GM23338 (cell line): ENCODE data around the gene RIPPLY1. TPM values are rescaled to one million over a fixed set of nuclear protein-coding genes. Genes with fewer than 3 reads are reported as not detected.

Experiments
- ATAC-seq: fragments of 200-7000 bp; cut with Tn5 transposase; 3 replicates; pipeline ENCODE4 v1.9.1; 2020
- DNase-seq: peaks from one replicate; pipeline ENCODE4 v3.0.0-alpha.2; 2015; ENCODE audit warnings: low spot score
- H2AFZ ChIP-seq: fragments of 200-600 bp; sonication (generic); 2 replicates; pipeline ENCODE4 v1.8.0; 2016; ENCODE audit warnings: antibody characterized with exemption, mild to moderate bottlenecking, moderate library complexity
- H3F3A ChIP-seq: fragments of 200-600 bp; sonication (generic); replicated peaks from 2 replicates; pipeline ENCODE4 v1.8.0; 2017; ENCODE audit warnings: antibody characterized with exemption, mixed run types, low read depth
- H3K27ac ChIP-seq: fragments of 200-600 bp; sonication (generic); 2 replicates; pipeline ENCODE4 v1.6.1; 2016; ENCODE audit warnings: low read depth
- H3K27me3 ChIP-seq: fragments of 200-600 bp; sonication (generic); 2 replicates; pipeline ENCODE4 v1.8.0; 2016; ENCODE audit warnings: mild to moderate bottlenecking, mixed run types, moderate library complexity; ENCODE audit not compliant: insufficient read depth
- H3K36me3 ChIP-seq: fragments of 200-600 bp; sonication (generic); 2 replicates; pipeline ENCODE4 v1.8.0; 2016; ENCODE audit warnings: mild to moderate bottlenecking; ENCODE audit not compliant: insufficient read depth
- H3K4me1 ChIP-seq: fragments of 200-600 bp; sonication (generic); 2 replicates; pipeline ENCODE4 v1.8.0; 2016; ENCODE audit warnings: mild to moderate bottlenecking, moderate library complexity; ENCODE audit not compliant: insufficient read depth
- H3K4me2 ChIP-seq: fragments of 200-600 bp; sonication (generic); 2 replicates; pipeline ENCODE4 v1.7.1; 2017; ENCODE audit warnings: mixed run types
- H3K4me3 ChIP-seq: fragments of 200-600 bp; sonication (generic); 2 replicates; pipeline ENCODE4 v1.6.1; 2016; ENCODE audit warnings: mixed run types
- H3K79me2 ChIP-seq: fragments of 200-600 bp; sonication (generic); replicated peaks from 2 replicates; pipeline ENCODE4 v1.8.0; 2017; ENCODE audit warnings: mild to moderate bottlenecking; ENCODE audit not compliant: insufficient read depth
- H3K9me2 ChIP-seq: fragments of 200-600 bp; sonication (generic); 2 replicates; pipeline ENCODE4 v1.8.0; 2017; ENCODE audit not compliant: insufficient read depth
- H4K20me1 ChIP-seq: fragments of 200-600 bp; sonication (generic); replicated peaks from 2 replicates; pipeline ENCODE4 v1.8.0; 2017; ENCODE audit warnings: mild to moderate bottlenecking; ENCODE audit not compliant: insufficient read depth
- H3K27ac Mint-ChIP-seq: 2 replicates; pipeline ENCODE4 v1.8.0; 2020; ENCODE audit warnings: inconsistent platforms, mild to moderate bottlenecking, moderate library complexity, mixed read lengths
- H3K27me3 Mint-ChIP-seq: 3 replicates; pipeline ENCODE4 v1.8.0; 2022; ENCODE audit warnings: low read depth, mild to moderate bottlenecking, moderate library complexity, mixed read lengths, inconsistent platforms; ENCODE audit not compliant: insufficient read depth, poor library complexity
- H3K36me3 Mint-ChIP-seq: 3 replicates; pipeline ENCODE4 v1.8.0; 2021; ENCODE audit warnings: low read depth, mild to moderate bottlenecking, inconsistent platforms, moderate library complexity, mixed read lengths
- H3K4me1 Mint-ChIP-seq: 3 replicates; pipeline ENCODE4 v1.8.0; 2020; ENCODE audit warnings: mild to moderate bottlenecking, inconsistent platforms, mixed read lengths
- H3K4me3 Mint-ChIP-seq: 3 replicates; pipeline ENCODE4 v1.8.0; 2021; ENCODE audit warnings: moderate library complexity, mild to moderate bottlenecking, inconsistent platforms, mixed read lengths
- H3K9me3 Mint-ChIP-seq: 3 replicates; pipeline ENCODE4 v1.8.0; 2020; ENCODE audit warnings: moderate library complexity, mild to moderate bottlenecking, inconsistent platforms, mixed read lengths
- CREB1 ChIP-seq: fragments of 250-450 bp; sonication (Bioruptor Pico); IDR thresholded peaks from 2 replicates; pipeline ENCODE4 v1.5.0; 2020; ENCODE audit warnings: low read depth, mild to moderate bottlenecking, moderate library complexity
- ETS1 ChIP-seq: IDR thresholded peaks from 2 replicates; pipeline ENCODE4 v1.6.1; 2016; ENCODE audit warnings: antibody characterized with exemption
- EZH2 ChIP-seq: fragments of 200-600 bp; sonication (generic); IDR thresholded peaks from one replicate; pipeline ENCODE4 v1.8.0; 2017; ENCODE audit warnings: antibody characterized with exemption, mild to moderate bottlenecking, low read depth; ENCODE audit not compliant: unreplicated experiment
- EZH2phosphoT487 ChIP-seq: fragments of 200-600 bp; sonication (generic); IDR thresholded peaks from one replicate; pipeline ENCODE4 v1.8.1; 2018; ENCODE audit warnings: antibody characterized with exemption; ENCODE audit not compliant: unreplicated experiment
- JUNB ChIP-seq: IDR thresholded peaks from one replicate; pipeline ENCODE4 v1.6.1; 2016; ENCODE audit warnings: antibody characterized with exemption; ENCODE audit not compliant: unreplicated experiment
- NANOG ChIP-seq: IDR thresholded peaks from 2 replicates; pipeline ENCODE4 v1.6.1; 2016; ENCODE audit warnings: antibody characterized with exemption, borderline replicate concordance
- POLR2AphosphoS5 ChIP-seq: IDR thresholded peaks from 2 replicates; pipeline ENCODE4 v1.6.1; 2016; ENCODE audit warnings: antibody characterized with exemption, low read depth
- REST ChIP-seq: IDR thresholded peaks from one replicate; pipeline ENCODE4 v1.6.1; 2018; ENCODE audit warnings: antibody characterized with exemption; ENCODE audit not compliant: unreplicated experiment
- STAT1 ChIP-seq: IDR thresholded peaks from one replicate; pipeline ENCODE4 v1.6.1; 2016; ENCODE audit warnings: antibody characterized with exemption; ENCODE audit not compliant: unreplicated experiment
- ZNF114 ChIP-seq: fragments of 250-450 bp; sonication (Bioruptor Pico); IDR thresholded peaks from 2 replicates; pipeline ENCODE4 v1.5.0; 2020; ENCODE audit warnings: mild to moderate bottlenecking, moderate library complexity
- ZNF331 ChIP-seq: fragments of 250-450 bp; sonication (Bioruptor Pico); IDR thresholded peaks from 2 replicates; pipeline ENCODE4 v1.5.0; 2020; ENCODE audit warnings: low read depth, mild to moderate bottlenecking, moderate library complexity
- polyA plus RNA-seq: library from polyadenylated mRNA; unstranded; fragments of >200 nt; fragmentation: Nextera tagmentation; extraction: Ambion mirVana; gene quantifications from 2 replicates; pipeline ENCODE4 v1.2.1, GENCODE V29; 2016
- total RNA-seq: library from RNA; depleted of rRNA; stranded (reverse); fragments of >200 nt; shearing (Covaris generic); gene quantifications from 2 replicates; pipeline ENCODE4 v1.2.3, GENCODE V29; 2014
- TF ChIP-seq, protein P1 (sequence below): fragments of 250-450 bp; sonication (Bioruptor Pico); IDR thresholded peaks from 2 replicates; pipeline ENCODE4 v1.5.0; 2020; ENCODE audit warnings: mild to moderate bottlenecking, moderate library complexity
- TF ChIP-seq, protein P2 (sequence below), 2 experiments: fragments of 200-600 bp in 1 of 2; sonication (generic) in 1 of 2; conservative IDR thresholded peaks; 2 replicates each; pipeline versions ENCODE4 v1.5.1 to v1.6.1; 2016 to 2017; ENCODE audit warnings: antibody characterized with exemption in 2 of 2, low read depth in 2 of 2, mild to moderate bottlenecking in 2 of 2, moderate library complexity in 1 of 2

The RIPPLY1 gene
- total and polyA plus RNA-seq, 2 experiments from 2014 or later = not detected

DNA sequence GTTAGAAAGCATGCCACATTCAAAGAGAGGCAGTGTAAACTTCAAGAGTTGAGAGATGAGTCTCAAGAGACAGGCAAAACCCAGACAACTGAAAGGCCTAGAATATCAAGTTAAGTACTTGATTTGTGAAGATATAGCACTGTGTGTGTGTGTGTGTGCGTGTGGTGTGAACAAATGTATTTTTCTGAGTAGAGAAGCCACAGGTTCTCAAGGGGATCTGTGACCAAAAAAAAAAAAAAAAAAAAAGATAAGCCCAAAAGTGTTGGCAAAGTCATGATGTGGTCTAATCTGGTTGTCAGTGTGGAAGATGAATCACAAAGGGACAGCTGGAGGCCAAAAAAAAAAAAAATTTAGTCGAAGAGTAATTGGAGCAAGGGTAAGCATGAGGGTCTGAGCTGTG, 3.9 kb downstream of the RIPPLY1 start:
- no peak for TF ChIP-seq ETS1
- no peak for TF ChIP-seq NANOG
- TF ChIP-seq, protein P1, sequence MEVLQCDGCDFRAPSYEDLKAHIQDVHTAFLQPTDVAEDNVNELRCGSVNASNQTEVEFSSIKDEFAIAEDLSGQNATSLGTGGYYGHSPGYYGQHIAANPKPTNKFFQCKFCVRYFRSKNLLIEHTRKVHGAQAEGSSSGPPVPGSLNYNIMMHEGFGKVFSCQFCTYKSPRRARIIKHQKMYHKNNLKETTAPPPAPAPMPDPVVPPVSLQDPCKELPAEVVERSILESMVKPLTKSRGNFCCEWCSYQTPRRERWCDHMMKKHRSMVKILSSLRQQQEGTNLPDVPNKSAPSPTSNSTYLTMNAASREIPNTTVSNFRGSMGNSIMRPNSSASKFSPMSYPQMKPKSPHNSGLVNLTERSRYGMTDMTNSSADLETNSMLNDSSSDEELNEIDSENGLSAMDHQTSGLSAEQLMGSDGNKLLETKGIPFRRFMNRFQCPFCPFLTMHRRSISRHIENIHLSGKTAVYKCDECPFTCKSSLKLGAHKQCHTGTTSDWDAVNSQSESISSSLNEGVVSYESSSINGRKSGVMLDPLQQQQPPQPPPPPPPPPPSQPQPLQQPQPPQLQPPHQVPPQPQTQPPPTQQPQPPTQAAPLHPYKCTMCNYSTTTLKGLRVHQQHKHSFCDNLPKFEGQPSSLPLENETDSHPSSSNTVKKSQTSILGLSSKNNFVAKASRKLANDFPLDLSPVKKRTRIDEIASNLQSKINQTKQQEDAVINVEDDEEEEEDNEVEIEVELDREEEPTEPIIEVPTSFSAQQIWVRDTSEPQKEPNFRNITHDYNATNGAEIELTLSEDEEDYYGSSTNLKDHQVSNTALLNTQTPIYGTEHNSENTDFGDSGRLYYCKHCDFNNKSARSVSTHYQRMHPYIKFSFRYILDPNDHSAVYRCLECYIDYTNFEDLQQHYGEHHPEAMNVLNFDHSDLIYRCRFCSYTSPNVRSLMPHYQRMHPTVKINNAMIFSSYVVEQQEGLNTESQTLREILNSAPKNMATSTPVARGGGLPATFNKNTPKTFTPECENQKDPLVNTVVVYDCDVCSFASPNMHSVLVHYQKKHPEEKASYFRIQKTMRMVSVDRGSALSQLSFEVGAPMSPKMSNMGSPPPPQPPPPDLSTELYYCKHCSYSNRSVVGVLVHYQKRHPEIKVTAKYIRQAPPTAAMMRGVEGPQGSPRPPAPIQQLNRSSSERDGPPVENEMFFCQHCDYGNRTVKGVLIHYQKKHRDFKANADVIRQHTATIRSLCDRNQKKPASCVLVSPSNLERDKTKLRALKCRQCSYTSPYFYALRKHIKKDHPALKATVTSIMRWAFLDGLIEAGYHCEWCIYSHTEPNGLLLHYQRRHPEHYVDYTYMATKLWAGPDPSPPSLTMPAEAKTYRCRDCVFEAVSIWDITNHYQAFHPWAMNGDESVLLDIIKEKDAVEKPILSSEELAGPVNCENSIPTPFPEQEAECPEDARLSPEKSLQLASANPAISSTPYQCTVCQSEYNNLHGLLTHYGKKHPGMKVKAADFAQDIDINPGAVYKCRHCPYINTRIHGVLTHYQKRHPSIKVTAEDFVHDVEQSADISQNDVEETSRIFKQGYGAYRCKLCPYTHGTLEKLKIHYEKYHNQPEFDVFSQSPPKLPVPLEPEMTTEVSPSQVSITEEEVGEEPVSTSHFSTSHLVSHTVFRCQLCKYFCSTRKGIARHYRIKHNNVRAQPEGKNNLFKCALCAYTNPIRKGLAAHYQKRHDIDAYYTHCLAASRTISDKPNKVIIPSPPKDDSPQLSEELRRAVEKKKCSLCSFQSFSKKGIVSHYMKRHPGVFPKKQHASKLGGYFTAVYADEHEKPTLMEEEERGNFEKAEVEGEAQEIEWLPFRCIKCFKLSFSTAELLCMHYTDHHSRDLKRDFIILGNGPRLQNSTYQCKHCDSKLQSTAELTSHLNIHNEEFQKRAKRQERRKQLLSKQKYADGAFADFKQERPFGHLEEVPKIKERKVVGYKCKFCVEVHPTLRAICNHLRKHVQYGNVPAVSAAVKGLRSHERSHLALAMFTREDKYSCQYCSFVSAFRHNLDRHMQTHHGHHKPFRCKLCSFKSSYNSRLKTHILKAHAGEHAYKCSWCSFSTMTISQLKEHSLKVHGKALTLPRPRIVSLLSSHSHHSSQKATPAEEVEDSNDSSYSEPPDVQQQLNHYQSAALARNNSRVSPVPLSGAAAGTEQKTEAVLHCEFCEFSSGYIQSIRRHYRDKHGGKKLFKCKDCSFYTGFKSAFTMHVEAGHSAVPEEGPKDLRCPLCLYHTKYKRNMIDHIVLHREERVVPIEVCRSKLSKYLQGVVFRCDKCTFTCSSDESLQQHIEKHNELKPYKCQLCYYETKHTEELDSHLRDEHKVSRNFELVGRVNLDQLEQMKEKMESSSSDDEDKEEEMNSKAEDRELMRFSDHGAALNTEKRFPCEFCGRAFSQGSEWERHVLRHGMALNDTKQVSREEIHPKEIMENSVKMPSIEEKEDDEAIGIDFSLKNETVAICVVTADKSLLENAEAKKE (CRISPR knock-in tag) = no peak
- TF ChIP-seq ZNF331 (CRISPR knock-in tag) = no peak
- TF ChIP-seq STAT1 = no peak
- TF ChIP-seq JUNB = no peak
- TF ChIP-seq REST = no peak
- no peak for TF ChIP-seq EZH2
- no peak for TF ChIP-seq CREB1
- TF ChIP-seq, protein P2, sequence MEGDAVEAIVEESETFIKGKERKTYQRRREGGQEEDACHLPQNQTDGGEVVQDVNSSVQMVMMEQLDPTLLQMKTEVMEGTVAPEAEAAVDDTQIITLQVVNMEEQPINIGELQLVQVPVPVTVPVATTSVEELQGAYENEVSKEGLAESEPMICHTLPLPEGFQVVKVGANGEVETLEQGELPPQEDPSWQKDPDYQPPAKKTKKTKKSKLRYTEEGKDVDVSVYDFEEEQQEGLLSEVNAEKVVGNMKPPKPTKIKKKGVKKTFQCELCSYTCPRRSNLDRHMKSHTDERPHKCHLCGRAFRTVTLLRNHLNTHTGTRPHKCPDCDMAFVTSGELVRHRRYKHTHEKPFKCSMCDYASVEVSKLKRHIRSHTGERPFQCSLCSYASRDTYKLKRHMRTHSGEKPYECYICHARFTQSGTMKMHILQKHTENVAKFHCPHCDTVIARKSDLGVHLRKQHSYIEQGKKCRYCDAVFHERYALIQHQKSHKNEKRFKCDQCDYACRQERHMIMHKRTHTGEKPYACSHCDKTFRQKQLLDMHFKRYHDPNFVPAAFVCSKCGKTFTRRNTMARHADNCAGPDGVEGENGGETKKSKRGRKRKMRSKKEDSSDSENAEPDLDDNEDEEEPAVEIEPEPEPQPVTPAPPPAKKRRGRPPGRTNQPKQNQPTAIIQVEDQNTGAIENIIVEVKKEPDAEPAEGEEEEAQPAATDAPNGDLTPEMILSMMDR (conservative IDR thresholded peaks at IDR 0.05; ENCODE audit: low read depth in 2 of 2) = no peak
- no peak for TF ChIP-seq EZH2phosphoT487
- no peak for TF ChIP-seq ZNF114 (CRISPR knock-in tag)
- no peak for TF ChIP-seq POLR2AphosphoS5
- Mint-ChIP-seq H3K27ac (no peak overlapping the region), H3K9me3 (no peaks in the 10 kb centered on the region), H3K27me3 (no peaks in the 10 kb centered on the region), H3K36me3 (no peaks in the 10 kb centered on the region), H3K4me3 (no peak overlapping the region), H3K4me1 (peaks cover 7% of the 10 kb centered on the region; the same call in 2 of the 3 replicates)
- Histone ChIP-seq H3K27me3 (no peaks in the 10 kb centered on the region), H3K4me2 (no peak overlapping the region), H3K4me1 (no peaks in the 10 kb centered on the region), H3K4me3 (no peak overlapping the region), H3K9me2 (no peaks in the 10 kb centered on the region), H3K27ac (no peak overlapping the region), H3F3A (no peaks in the 10 kb centered on the region), H2AFZ (no peak overlapping the region), H3K79me2 (no peaks in the 10 kb centered on the region), H4K20me1 (no peaks in the 10 kb centered on the region), H3K36me3 (no peaks in the 10 kb centered on the region)
- ATAC-seq = no peak
- no peak for DNase-seq
